Prostate gland (tissue), 2 donors: Measurements from ENCODE around the gene SSX4B.

ENCODE experiments used
- POLR2A ChIP-seq: fragments of 450-650 bp; IDR thresholded peaks from one replicate; pipeline ENCODE4 v1.6.1; 2016; ENCODE audit warnings: antibody characterized with exemption, mild to moderate bottlenecking
- POLR2AphosphoS5 ChIP-seq: sonication (generic); formaldehyde crosslinking; IDR thresholded peaks from one replicate; pipeline ENCODE4 v1.6.1; 2017; ENCODE audit warnings: antibody characterized with exemption
- TF ChIP-seq, protein P1 (sequence below), 4 experiments: fragments of 200-600 bp in 2 of 4; fragments of 450-650 bp in 2 of 4; sonication (generic) in 2 of 4; IDR thresholded peaks; 1 replicate in 3 of 4; 2 replicates in 1 of 4; pipeline ENCODE4 v1.5.1; 2016 to 2019; ENCODE audit warnings: antibody characterized with exemption in 4 of 4, mild to moderate bottlenecking in 2 of 4, moderate library complexity in 2 of 4

GRCh38 chrX:48451708-48452107 lies 39.9 kb upstream of the SSX4B start:
- TF ChIP-seq, protein P1, sequence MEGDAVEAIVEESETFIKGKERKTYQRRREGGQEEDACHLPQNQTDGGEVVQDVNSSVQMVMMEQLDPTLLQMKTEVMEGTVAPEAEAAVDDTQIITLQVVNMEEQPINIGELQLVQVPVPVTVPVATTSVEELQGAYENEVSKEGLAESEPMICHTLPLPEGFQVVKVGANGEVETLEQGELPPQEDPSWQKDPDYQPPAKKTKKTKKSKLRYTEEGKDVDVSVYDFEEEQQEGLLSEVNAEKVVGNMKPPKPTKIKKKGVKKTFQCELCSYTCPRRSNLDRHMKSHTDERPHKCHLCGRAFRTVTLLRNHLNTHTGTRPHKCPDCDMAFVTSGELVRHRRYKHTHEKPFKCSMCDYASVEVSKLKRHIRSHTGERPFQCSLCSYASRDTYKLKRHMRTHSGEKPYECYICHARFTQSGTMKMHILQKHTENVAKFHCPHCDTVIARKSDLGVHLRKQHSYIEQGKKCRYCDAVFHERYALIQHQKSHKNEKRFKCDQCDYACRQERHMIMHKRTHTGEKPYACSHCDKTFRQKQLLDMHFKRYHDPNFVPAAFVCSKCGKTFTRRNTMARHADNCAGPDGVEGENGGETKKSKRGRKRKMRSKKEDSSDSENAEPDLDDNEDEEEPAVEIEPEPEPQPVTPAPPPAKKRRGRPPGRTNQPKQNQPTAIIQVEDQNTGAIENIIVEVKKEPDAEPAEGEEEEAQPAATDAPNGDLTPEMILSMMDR (IDR thresholded peaks at IDR 0.05) = no peak
- TF ChIP-seq POLR2A (no peak), POLR2AphosphoS5 (no peak)
